Measurements from ENCODE around the gene SRGAP3. TPM values are rescaled to one million over a fixed set of nuclear protein-coding genes. Genes with fewer than 3 reads are reported as not detected.

Gene SRGAP3
- total RNA-seq, 1 donor from 2014 or later, result 3.9 TPM

DNA sequence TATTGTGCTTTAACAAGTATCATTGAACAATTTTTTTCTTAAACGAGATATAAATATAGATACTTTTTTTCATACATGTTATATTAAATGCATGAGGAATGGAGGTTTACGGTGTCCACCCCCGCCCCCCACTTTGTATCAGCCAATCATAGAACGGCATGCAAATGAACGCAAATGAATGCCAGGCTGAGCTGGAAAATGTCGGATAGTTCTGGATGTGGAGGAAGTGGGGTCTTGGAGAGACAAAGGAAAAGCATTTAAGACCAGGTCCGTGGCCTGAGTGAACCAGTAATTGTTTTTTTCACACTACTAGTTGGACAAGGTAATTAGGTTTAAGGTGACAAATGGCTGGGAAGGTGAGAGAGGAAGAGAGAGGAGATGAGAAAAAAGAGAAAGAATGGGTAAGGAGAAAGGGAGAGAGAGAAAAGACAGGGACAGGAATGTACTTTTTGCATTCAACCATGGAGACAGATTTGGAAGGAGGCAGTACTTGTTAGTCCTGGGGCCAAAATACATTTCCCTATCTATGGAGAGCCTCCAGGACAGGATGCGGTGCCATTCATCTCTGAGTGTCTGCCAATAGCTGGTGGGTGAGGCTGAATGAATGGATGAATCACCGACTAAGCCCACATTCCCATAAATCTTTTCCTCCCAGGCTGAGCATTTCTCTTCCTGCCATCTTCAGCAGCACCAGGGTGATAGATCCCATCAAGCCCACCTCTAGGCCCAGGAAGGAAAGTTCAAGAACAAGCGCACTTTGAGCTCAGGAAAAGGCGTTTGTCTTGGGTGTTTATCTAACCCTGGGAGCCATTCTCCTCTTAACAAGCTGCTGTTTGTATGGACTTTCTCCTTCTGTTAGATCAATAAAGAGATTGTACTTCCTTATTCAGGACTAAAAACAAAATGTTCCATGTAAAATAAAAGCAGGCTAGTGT is 284.7 kb downstream of the SRGAP3 start:
- Histone ChIP-seq H3K27ac (ENCODE audit: low read depth, low read length) (peak overlapping the region; percentile 64), H3K36me3 (ENCODE audit: insufficient read depth, low read length) (no peaks in the 10 kb centered on the region), H3K4me3 (ENCODE audit: insufficient read depth, low read depth, low read length) (no peak overlapping the region), H3K9me3 (ENCODE audit: insufficient read depth, low read depth, low read length) (no peaks in the 10 kb centered on the region), H3K9ac (ENCODE audit: low read length) (peak overlapping the region; percentile 16), H3K4me1 (ENCODE audit: insufficient read depth, low read length) (peaks cover 29% of the 10 kb centered on the region), H3K4me2 (ENCODE audit: low read length) (peak overlapping the region; percentile 51), H3K79me2 (ENCODE audit: insufficient read depth, low read length) (peaks cover 36% of the 10 kb centered on the region), H4K20me1 (ENCODE audit: insufficient read depth, low read length) (no peaks in the 10 kb centered on the region), H2AFZ (ENCODE audit: low read depth, low read length) (peak overlapping the region; percentile 68), H3K27me3 (ENCODE audit: insufficient read depth, low read length) (no peaks in the 10 kb centered on the region)
- peak; percentile 87 for DNase-seq (ENCODE audit: low read depth)
- peak; percentile 37 for FAIRE-seq
- Mint-ChIP-seq H3K27me3 (ENCODE audit: low read depth, unreplicated experiment) (peaks cover 3% of the 10 kb centered on the region), H3K4me3 (ENCODE audit: unreplicated experiment) (no peak overlapping the region), H3K27ac (ENCODE audit: unreplicated experiment) (peak overlapping the region; percentile 51), H3K4me1 (ENCODE audit: low read depth, unreplicated experiment) (peaks cover 12% of the 10 kb centered on the region), H3K36me3 (ENCODE audit: low read depth, unreplicated experiment) (no peaks in the 10 kb centered on the region), H3K9me3 (ENCODE audit: unreplicated experiment) (no peaks in the 10 kb centered on the region)
- TF ChIP-seq, protein P1, sequence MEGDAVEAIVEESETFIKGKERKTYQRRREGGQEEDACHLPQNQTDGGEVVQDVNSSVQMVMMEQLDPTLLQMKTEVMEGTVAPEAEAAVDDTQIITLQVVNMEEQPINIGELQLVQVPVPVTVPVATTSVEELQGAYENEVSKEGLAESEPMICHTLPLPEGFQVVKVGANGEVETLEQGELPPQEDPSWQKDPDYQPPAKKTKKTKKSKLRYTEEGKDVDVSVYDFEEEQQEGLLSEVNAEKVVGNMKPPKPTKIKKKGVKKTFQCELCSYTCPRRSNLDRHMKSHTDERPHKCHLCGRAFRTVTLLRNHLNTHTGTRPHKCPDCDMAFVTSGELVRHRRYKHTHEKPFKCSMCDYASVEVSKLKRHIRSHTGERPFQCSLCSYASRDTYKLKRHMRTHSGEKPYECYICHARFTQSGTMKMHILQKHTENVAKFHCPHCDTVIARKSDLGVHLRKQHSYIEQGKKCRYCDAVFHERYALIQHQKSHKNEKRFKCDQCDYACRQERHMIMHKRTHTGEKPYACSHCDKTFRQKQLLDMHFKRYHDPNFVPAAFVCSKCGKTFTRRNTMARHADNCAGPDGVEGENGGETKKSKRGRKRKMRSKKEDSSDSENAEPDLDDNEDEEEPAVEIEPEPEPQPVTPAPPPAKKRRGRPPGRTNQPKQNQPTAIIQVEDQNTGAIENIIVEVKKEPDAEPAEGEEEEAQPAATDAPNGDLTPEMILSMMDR (IDR thresholded peaks at IDR 0.05; ENCODE audit: insufficient read depth, low read depth, low read length), result no peak
- TF ChIP-seq EZH2 (IDR thresholded peaks at IDR 0.05; ENCODE audit: insufficient read depth, low read length), result no peak

DNA sequence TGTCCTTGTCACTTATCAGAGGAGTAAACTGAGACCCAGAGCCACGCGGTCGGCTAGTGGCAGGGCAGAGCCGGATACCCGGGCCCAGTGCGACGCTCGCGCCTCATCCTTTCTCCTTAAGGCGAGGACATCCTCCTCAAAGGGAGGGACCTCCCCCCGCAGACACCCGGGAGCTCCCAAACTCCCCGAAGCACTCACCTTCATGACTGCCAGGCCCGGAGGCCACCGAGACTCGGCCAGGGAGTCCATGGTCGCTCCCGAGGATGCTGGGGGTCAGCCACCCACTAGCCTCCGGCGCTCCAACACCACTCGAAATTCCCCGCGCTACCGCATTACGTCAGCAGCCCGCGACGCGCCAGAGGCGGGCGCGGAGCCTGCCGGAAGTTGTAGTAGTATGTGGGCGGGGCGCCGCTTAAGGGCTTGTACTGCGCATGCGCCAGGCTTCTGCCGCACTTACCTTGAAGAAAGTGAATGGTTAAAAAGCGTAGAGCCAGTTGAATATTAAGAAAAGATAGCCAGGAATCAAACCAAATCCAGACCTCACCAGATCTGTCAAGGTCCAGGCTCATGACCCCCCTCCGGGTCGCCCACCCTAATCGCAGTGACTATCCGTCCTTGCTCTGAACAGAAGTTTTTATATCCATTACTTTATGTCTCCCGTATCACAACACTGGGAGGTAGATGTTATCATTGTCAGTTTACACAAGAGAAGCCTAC is 286.2 kb downstream of the SRGAP3 start, which contains the start of gene RAD18:
Gene RAD18 (minus strand): TSS at position 336 of the 717 bp plus-strand sequence. CDS start 87 bp downstream, at position 249.
- peak within 1 kb of the TSS; percentile 81 for H3K27ac ChIP-seq (ENCODE audit: low read depth, low read length)
- H4K20me1 ChIP-seq (ENCODE audit: insufficient read depth, low read length), result no peaks in the 10 kb centered on the region
- peak within 1 kb of the TSS; percentile 88 for H3K4me3 ChIP-seq (ENCODE audit: insufficient read depth, low read depth, low read length)
- H3K9me3 ChIP-seq (ENCODE audit: insufficient read depth, low read depth, low read length), result no peaks in the 10 kb centered on the region
- Mint-ChIP-seq H3K4me1 (ENCODE audit: low read depth, unreplicated experiment) (peaks cover 12% of the 10 kb centered on the region), H3K9me3 (ENCODE audit: unreplicated experiment) (no peaks in the 10 kb centered on the region), H3K36me3 (ENCODE audit: low read depth, unreplicated experiment) (no peaks in the 10 kb centered on the region), H3K27ac (ENCODE audit: unreplicated experiment) (peak within 1 kb of the TSS; percentile 93), H3K27me3 (ENCODE audit: low read depth, unreplicated experiment) (peaks cover 2% of the 10 kb centered on the region), H3K4me3 (ENCODE audit: unreplicated experiment) (peak within 1 kb of the TSS; percentile 96)
- peak within 1 kb of the TSS; percentile 91 for H2AFZ ChIP-seq (ENCODE audit: low read depth, low read length)
- FAIRE-seq (no peak), DNase-seq (ENCODE audit: low read depth) (peak; percentile 76)
- H3K79me2 ChIP-seq (ENCODE audit: insufficient read depth, low read length), result peaks cover 47% of the 10 kb centered on the region
- peaks cover 29% of the 10 kb centered on the region for H3K4me1 ChIP-seq (ENCODE audit: insufficient read depth, low read length)
- H3K4me2 ChIP-seq (ENCODE audit: low read length), result peak within 1 kb of the TSS; percentile 88
- H3K27me3 ChIP-seq (ENCODE audit: insufficient read depth, low read length), result no peaks in the 10 kb centered on the region
- TF ChIP-seq EZH2 (IDR thresholded peaks at IDR 0.05; ENCODE audit: insufficient read depth, low read length), result no peak
- TF ChIP-seq, protein P1 (IDR thresholded peaks at IDR 0.05; ENCODE audit: insufficient read depth, low read depth, low read length), result no peak
- H3K9ac ChIP-seq (ENCODE audit: low read length), result peak within 1 kb of the TSS; percentile 90
- peaks cover 11% of the 10 kb centered on the region for H3K36me3 ChIP-seq (ENCODE audit: insufficient read depth, low read length)
